Measurements from ENCODE around the gene RFX7.

DNA sequence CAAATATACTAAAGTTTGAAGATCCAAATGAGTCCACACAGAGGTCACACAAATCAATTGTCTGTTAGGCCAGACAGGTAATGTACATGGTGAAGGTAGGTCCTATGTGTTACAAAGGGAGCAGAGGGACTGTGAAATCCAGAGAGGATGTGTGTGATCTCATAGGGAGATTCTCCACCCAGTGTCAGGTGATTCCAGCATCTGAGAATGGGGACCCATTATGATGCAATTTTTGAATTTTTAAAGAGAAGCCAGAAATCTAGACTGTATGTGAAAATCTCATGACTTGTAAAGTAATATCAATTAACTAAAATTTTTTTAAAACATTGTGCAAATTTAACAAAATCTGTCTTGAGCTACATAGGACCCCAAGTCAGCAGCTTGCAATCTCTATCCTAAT is 192.0 kb downstream of the RFX7 start:
- TF ChIP-seq, protein P1, sequence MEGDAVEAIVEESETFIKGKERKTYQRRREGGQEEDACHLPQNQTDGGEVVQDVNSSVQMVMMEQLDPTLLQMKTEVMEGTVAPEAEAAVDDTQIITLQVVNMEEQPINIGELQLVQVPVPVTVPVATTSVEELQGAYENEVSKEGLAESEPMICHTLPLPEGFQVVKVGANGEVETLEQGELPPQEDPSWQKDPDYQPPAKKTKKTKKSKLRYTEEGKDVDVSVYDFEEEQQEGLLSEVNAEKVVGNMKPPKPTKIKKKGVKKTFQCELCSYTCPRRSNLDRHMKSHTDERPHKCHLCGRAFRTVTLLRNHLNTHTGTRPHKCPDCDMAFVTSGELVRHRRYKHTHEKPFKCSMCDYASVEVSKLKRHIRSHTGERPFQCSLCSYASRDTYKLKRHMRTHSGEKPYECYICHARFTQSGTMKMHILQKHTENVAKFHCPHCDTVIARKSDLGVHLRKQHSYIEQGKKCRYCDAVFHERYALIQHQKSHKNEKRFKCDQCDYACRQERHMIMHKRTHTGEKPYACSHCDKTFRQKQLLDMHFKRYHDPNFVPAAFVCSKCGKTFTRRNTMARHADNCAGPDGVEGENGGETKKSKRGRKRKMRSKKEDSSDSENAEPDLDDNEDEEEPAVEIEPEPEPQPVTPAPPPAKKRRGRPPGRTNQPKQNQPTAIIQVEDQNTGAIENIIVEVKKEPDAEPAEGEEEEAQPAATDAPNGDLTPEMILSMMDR (IDR thresholded peaks at IDR 0.05): no peak
- no peak for TF ChIP-seq POLR2A (IDR thresholded peaks at IDR 0.05; ENCODE audit: low read length)
- no peak for TF ChIP-seq JUNB (IDR thresholded peaks at IDR 0.05)
- no peak for TF ChIP-seq NR3C1 (IDR thresholded peaks at IDR 0.05)
- TF ChIP-seq, protein P2, sequence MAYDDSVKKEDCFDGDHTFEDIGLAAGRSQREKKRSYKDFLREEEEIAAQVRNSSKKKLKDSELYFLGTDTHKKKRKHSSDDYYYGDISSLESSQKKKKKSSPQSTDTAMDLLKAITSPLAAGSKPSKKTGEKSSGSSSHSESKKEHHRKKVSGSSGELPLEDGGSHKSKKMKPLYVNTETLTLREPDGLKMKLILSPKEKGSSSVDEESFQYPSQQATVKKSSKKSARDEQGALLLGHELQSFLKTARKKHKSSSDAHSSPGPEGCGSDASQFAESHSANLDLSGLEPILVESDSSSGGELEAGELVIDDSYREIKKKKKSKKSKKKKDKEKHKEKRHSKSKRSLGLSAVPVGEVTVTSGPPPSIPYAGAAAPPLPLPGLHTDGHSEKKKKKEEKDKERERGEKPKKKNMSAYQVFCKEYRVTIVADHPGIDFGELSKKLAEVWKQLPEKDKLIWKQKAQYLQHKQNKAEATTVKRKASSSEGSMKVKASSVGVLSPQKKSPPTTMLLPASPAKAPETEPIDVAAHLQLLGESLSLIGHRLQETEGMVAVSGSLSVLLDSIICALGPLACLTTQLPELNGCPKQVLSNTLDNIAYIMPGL (CRISPR knock-in tag; IDR thresholded peaks at IDR 0.05; ENCODE audit: borderline replicate concordance): no peak
- TF ChIP-seq, protein P3, sequence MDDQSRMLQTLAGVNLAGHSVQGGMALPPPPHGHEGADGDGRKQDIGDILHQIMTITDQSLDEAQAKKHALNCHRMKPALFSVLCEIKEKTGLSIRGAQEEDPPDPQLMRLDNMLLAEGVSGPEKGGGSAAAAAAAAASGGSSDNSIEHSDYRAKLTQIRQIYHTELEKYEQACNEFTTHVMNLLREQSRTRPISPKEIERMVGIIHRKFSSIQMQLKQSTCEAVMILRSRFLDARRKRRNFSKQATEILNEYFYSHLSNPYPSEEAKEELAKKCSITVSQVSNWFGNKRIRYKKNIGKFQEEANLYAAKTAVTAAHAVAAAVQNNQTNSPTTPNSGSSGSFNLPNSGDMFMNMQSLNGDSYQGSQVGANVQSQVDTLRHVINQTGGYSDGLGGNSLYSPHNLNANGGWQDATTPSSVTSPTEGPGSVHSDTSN (IDR thresholded peaks at IDR 0.05): no peak
- TF ChIP-seq FOSL2 (IDR thresholded peaks at IDR 0.05): no peak
- no peak for TF ChIP-seq FOSL2 (CRISPR knock-in tag; IDR thresholded peaks at IDR 0.05)
- no peak for TF ChIP-seq POLR2AphosphoS2 (conservative IDR thresholded peaks at IDR 0.05; ENCODE audit: low read length)
- TF ChIP-seq CEBPB (IDR thresholded peaks at IDR 0.05): no peak
- TF ChIP-seq ESRRA (IDR thresholded peaks at IDR 0.05; ENCODE audit: borderline replicate concordance, low read length): no peak
- no peak for TF ChIP-seq HOXA7 (CRISPR knock-in tag; IDR thresholded peaks at IDR 0.05)
- no peak for TF ChIP-seq RARB (CRISPR knock-in tag; IDR thresholded peaks at IDR 0.05)
- TF ChIP-seq FOSB (CRISPR knock-in tag; IDR thresholded peaks at IDR 0.05): no peak

Measured in A549 (cell line).